H1 (cell line): ENCODE measurements around the gene SRSF1.

ENCODE experiments used
- BACH1 ChIP-seq: IDR thresholded peaks from 2 replicates; pipeline ENCODE4 v1.6.1; 2012; ENCODE audit warnings: low read length, improper control_type of control experiment
- CBX5 ChIP-seq: fragments of 300-800, 300-1000 bp; sonication (generic); IDR thresholded peaks from 2 replicates; pipeline ENCODE4 v1.7.1; 2016; ENCODE audit warnings: antibody characterized with exemption, low read length, low read depth
- CHD1 ChIP-seq: IDR thresholded peaks from 2 replicates; pipeline ENCODE4 v1.6.1; 2012; ENCODE audit warnings: low read depth, low read length, improper control_type of control experiment
- CHD2 ChIP-seq: IDR thresholded peaks from 2 replicates; pipeline ENCODE4 v1.6.1; 2012; ENCODE audit warnings: low read length, improper control_type of control experiment
- EGR1 ChIP-seq: IDR thresholded peaks from 2 replicates; pipeline ENCODE4 v1.6.1; 2011; ENCODE audit warnings: low read depth, low read length, borderline replicate concordance
- GTF2F1 ChIP-seq: IDR thresholded peaks from 2 replicates; pipeline ENCODE4 v1.6.1; 2012; ENCODE audit warnings: low read depth, low read length, improper control_type of control experiment, borderline replicate concordance
- JUN ChIP-seq: IDR thresholded peaks from 2 replicates; pipeline ENCODE4 v1.6.1; 2011; ENCODE audit warnings: low read depth, mild to moderate bottlenecking, improper control_type of control experiment, low read length
- KDM1A ChIP-seq: fragments of 200-600, 300-600 bp; sonication (generic); IDR thresholded peaks from 2 replicates; pipeline ENCODE4 v1.7.1; 2016; ENCODE audit warnings: mild to moderate bottlenecking, low read length, borderline replicate concordance
- POLR2A ChIP-seq, 2 experiments: IDR thresholded peaks; 1 replicate in 1 of 2; 2 replicates in 1 of 2; pipeline ENCODE4 v1.6.1; 2011; ENCODE audit warnings: low read depth in 2 of 2, low read length in 2 of 2, mild to moderate bottlenecking in 2 of 2; ENCODE audit errors: control extremely low read depth in 1 of 2
- RFX5 ChIP-seq: IDR thresholded peaks from 2 replicates; pipeline ENCODE4 v1.6.1; 2011; ENCODE audit warnings: low read depth, low read length, improper control_type of control experiment, borderline replicate concordance
- TF ChIP-seq, protein P1 (sequence below): IDR thresholded peaks from 2 replicates; pipeline ENCODE4 v1.6.1; 2012; ENCODE audit warnings: low read length, inconsistent platforms
- TF ChIP-seq, protein P2 (sequence below), 3 experiments: IDR thresholded peaks; 1 replicate in 2 of 3; 2 replicates in 1 of 3; pipeline versions ENCODE4 v1.5.1 to v1.6.1; 2011; ENCODE audit warnings: low read length in 3 of 3, mild to moderate bottlenecking in 3 of 3, inconsistent platforms in 2 of 3, low read depth in 1 of 3, moderate library complexity in 1 of 3; ENCODE audit not compliant: insufficient read depth in 1 of 3; ENCODE audit errors: control extremely low read depth in 1 of 3

DNA sequence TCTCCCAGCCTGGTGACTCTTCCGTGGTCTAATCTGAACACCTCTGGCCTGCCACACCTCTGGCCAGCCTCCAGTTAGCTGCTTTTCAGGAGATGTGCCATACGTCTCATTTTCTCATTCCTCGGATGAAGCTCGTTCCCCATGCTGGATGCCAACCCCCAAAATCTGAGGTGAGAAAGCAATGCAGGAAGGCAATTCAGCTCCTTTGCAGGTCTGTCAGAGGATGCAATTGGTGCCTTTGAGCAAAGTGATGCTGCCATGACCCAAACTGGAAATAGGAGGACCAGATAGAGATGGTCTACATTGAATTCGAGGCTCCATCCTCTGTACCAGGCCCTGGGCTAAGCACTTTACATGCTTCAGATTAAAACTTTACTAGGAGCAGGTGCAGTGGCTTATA, 40.8 kb downstream of the SRSF1 start:
- no peak for TF ChIP-seq CHD1
- TF ChIP-seq, protein P1, sequence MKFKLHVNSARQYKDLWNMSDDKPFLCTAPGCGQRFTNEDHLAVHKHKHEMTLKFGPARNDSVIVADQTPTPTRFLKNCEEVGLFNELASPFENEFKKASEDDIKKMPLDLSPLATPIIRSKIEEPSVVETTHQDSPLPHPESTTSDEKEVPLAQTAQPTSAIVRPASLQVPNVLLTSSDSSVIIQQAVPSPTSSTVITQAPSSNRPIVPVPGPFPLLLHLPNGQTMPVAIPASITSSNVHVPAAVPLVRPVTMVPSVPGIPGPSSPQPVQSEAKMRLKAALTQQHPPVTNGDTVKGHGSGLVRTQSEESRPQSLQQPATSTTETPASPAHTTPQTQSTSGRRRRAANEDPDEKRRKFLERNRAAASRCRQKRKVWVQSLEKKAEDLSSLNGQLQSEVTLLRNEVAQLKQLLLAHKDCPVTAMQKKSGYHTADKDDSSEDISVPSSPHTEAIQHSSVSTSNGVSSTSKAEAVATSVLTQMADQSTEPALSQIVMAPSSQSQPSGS, result no peak
- no peak for TF ChIP-seq EGR1
- TF ChIP-seq GTF2F1, result no peak
- TF ChIP-seq POLR2A (IDR thresholded peaks at IDR 0.05; ENCODE audit: control extremely low read depth in 1 of 2, low read depth in 2 of 2, low read length in 2 of 2), result no peak
- no peak for TF ChIP-seq CBX5
- TF ChIP-seq, protein P2, sequence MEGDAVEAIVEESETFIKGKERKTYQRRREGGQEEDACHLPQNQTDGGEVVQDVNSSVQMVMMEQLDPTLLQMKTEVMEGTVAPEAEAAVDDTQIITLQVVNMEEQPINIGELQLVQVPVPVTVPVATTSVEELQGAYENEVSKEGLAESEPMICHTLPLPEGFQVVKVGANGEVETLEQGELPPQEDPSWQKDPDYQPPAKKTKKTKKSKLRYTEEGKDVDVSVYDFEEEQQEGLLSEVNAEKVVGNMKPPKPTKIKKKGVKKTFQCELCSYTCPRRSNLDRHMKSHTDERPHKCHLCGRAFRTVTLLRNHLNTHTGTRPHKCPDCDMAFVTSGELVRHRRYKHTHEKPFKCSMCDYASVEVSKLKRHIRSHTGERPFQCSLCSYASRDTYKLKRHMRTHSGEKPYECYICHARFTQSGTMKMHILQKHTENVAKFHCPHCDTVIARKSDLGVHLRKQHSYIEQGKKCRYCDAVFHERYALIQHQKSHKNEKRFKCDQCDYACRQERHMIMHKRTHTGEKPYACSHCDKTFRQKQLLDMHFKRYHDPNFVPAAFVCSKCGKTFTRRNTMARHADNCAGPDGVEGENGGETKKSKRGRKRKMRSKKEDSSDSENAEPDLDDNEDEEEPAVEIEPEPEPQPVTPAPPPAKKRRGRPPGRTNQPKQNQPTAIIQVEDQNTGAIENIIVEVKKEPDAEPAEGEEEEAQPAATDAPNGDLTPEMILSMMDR (IDR thresholded peaks at IDR 0.05; ENCODE audit: control extremely low read depth in 1 of 3, insufficient read depth in 1 of 3, low read depth in 1 of 3, low read length in 3 of 3), result no peak
- TF ChIP-seq JUN, result no peak
- TF ChIP-seq BACH1, result no peak
- no peak for TF ChIP-seq RFX5
- no peak for TF ChIP-seq CHD2
- TF ChIP-seq KDM1A, result no peak
